Esophagus muscularis mucosa (tissue), 4 donors: ENCODE measurements around the gene METTL2B. TPM values are rescaled to one million over a fixed set of nuclear protein-coding genes. Genes with fewer than 3 reads are reported as not detected.
"Not testable (repeated sequence)": the region's sequence is repeated elsewhere in the genome, so short reads cannot be mapped to it uniquely, and the experiment has no call there.

Source experiments
- DNase-seq: peaks from one replicate; pipeline ENCODE4 v3.0.0-alpha.2; 2017; ENCODE audit errors: extremely low spot score
- H3K27ac ChIP-seq, 4 donors: fragments of 200-600 bp; sonication (generic); replicated peaks in 1 of 4; 1 replicate in 3 of 4; 2 replicates in 1 of 4; pipeline ENCODE4 v1.5.1; 2016 to 2019; ENCODE audit warnings: mild to moderate bottlenecking in 1 of 4
- H3K27me3 ChIP-seq, 4 donors: fragments of 200-600 bp; sonication (generic); one replicate each; pipeline versions ENCODE4 v1.5.1 to v1.6.0; 2016 to 2019
- H3K36me3 ChIP-seq, 4 donors: fragments of 200-600 bp; sonication (generic); one replicate each; pipeline ENCODE4 v1.5.1; 2016 to 2019
- H3K4me1 ChIP-seq, 4 donors: fragments of 200-600 bp; sonication (generic); one replicate each; pipeline ENCODE4 v1.5.1; 2016 to 2019
- H3K4me3 ChIP-seq, 4 donors: fragments of 200-600 bp; sonication (generic); 1 replicate in 2 of 4; 2 replicates in 2 of 4; pipeline ENCODE4 v1.5.1; 2016 to 2019; ENCODE audit warnings: mild to moderate bottlenecking in 4 of 4, moderate library complexity in 1 of 4
- H3K9me3 ChIP-seq, 4 donors: fragments of 200-600 bp; sonication (generic); 1 replicate in 3 of 4; 2 replicates in 1 of 4; pipeline ENCODE4 v1.5.1; 2016 to 2019
- EP300 ChIP-seq: sonication (generic); formaldehyde crosslinking; IDR thresholded peaks from one replicate; pipeline ENCODE4 v1.6.1; 2017; ENCODE audit warnings: antibody characterized with exemption
- POLR2A ChIP-seq: fragments of 450-650 bp; IDR thresholded peaks from one replicate; pipeline ENCODE4 v1.6.1; 2017; ENCODE audit warnings: antibody characterized with exemption, moderate library complexity, mild to moderate bottlenecking, low read depth
- POLR2AphosphoS5 ChIP-seq, 2 donors: sonication (generic); formaldehyde crosslinking; IDR thresholded peaks; one replicate each; pipeline ENCODE4 v1.6.1; 2017; ENCODE audit warnings: antibody characterized with exemption in 2 of 2
- WGBS: methylation state at CpG from one replicate; pipeline ENCODE4 v1.1.5; 2018; 5-methylcytosine and 5-hydroxymethylcytosine counted together
- intact Hi-C: fragments of 100-400 bp; cut with DNase I; formaldehyde crosslinking; loops from one replicate; pipeline ENCODE4 v1.15.1; 2023
- small RNA-seq, 3 donors: library from RNA; depleted of rRNA; stranded (forward); fragments of <200 nt; gene quantifications; one replicate each; pipeline ENCODE3, GENCODE V24; 2016
- total RNA-seq, 4 donors: library from RNA; depleted of rRNA; stranded (reverse); fragments of >200 nt; gene quantifications; one replicate each; pipeline versions ENCODE4 v1.1.0 to v1.2.1, GENCODE V29; 2016
- TF ChIP-seq, protein P1 (sequence below), 3 experiments: fragments of 200-600 bp in 2 of 3; fragments of 450-650 bp in 1 of 3; sonication (generic) in 2 of 3; IDR thresholded peaks; one replicate each; pipeline ENCODE4 v1.5.1; 2017 to 2019; ENCODE audit warnings: antibody characterized with exemption in 3 of 3, mild to moderate bottlenecking in 2 of 3, moderate library complexity in 1 of 3

The METTL2B gene
- total RNA-seq, 4 donors from 2014 or later, result 19.9 to 23.5 (median 21.0) TPM

DNA sequence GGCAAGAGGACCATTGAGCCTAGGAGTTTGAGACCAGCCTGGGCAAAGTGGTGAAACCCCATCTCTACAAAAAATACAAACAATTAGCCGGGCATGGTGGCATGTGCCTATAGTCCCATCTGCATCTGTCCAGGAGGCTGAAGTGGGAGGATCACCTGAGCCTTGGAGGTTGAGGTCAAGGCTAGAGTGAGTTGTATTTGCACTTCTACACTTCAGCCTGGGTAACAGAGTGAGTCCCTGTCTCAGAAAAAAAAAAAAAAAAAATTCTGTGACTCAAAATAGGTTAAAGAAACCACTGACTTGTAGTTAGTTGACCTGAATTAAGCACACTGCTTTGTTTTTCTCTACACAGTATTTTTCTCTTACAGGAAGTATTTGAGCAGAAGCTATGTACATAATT lies 74.4 kb downstream of the METTL2B start:
- intact Hi-C loops, result no loop called here
- peaks cover 4 to 35% (median 14%) of the 10 kb centered on the region in 4 donors for H3K4me1 ChIP-seq
- no peaks in the 10 kb centered on the region for H3K9me3 ChIP-seq
- DNase-seq, result no peak
- H3K27me3 ChIP-seq, result no peaks in the 10 kb centered on the region
- TF ChIP-seq POLR2A (no peak), EP300 (no peak), POLR2AphosphoS5 (IDR thresholded peaks at IDR 0.05) (no peak)
- TF ChIP-seq, protein P1, sequence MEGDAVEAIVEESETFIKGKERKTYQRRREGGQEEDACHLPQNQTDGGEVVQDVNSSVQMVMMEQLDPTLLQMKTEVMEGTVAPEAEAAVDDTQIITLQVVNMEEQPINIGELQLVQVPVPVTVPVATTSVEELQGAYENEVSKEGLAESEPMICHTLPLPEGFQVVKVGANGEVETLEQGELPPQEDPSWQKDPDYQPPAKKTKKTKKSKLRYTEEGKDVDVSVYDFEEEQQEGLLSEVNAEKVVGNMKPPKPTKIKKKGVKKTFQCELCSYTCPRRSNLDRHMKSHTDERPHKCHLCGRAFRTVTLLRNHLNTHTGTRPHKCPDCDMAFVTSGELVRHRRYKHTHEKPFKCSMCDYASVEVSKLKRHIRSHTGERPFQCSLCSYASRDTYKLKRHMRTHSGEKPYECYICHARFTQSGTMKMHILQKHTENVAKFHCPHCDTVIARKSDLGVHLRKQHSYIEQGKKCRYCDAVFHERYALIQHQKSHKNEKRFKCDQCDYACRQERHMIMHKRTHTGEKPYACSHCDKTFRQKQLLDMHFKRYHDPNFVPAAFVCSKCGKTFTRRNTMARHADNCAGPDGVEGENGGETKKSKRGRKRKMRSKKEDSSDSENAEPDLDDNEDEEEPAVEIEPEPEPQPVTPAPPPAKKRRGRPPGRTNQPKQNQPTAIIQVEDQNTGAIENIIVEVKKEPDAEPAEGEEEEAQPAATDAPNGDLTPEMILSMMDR (IDR thresholded peaks at IDR 0.05), result no peak
- peaks cover 3 to 26% (median 15%) of the 10 kb centered on the region in 4 donors for H3K36me3 ChIP-seq
- no peak overlapping the region for H3K4me3 ChIP-seq
- WGBS, result 100% methylated on average over 1 of the region's 1 CpG
- no peak overlapping the region for H3K27ac ChIP-seq

DNA sequence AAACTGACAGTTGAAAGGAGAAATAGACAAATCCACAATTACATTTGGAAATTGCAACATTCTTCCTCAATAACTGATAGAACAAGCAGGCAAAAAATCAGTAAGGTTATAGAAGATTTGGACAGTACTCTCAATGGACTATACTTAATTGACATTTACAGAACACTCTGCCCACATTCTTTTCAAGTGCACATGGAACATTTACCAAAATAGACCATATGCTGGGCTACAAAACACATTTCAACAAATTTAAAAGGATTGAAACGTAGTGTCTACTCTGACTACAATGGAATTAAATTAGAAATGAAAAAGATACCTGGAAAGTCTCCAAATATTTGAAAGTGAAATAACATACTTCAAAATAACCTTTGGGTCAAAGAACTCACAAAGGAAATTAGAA lies 77.8 kb downstream of the METTL2B start:
- intact Hi-C loops, H3K4me3 ChIP-seq, H3K36me3 ChIP-seq, DNase-seq, H3K9me3 ChIP-seq, H3K27me3 ChIP-seq: not testable (repeated sequence)
- WGBS, result 0% methylated on average over 1 of the region's 1 CpG
- Histone ChIP-seq H3K27ac (peak overlapping the region; percentile 38 to 57 (median 48)), H3K4me1 (peaks cover 7 to 20% (median 12%) of the 10 kb centered on the region in 4 donors)

Small RNA genes lying within 50 kb of the gene (small RNA-seq; reads per million reads assigned to genes)
- gene AC010655.1, result 0 reads per million in 3 donors
- gene AC010655.2, result 0 reads per million in 3 donors
- 0 reads per million in 3 donors for gene RF00017
- gene RNU7-54P, result 0 reads per million in 3 donors

Other genes starting within 250 kb of the METTL2B start
- gene LEP, start 235.5 kb upstream of the METTL2B start, total RNA-seq, result not detected
- 10 to 100 TPM; 13.3 to 16.6 (median 15.0) TPM for gene RBM28, start 132.8 kb upstream of the METTL2B start, total RNA-seq
- 1 to 10 TPM in 1 of 4 donors, under 1 TPM in 2, not detected in 1; 0.42 to 1.8 (median 0.78) TPM for gene PRRT4, start 115.1 kb upstream of the METTL2B start, total RNA-seq
- 10 to 100 TPM; 29.1 to 72.1 (median 56.0) TPM for gene IMPDH1, start 66.8 kb upstream of the METTL2B start, total RNA-seq
- gene HILPDA, start 20.9 kb upstream of the METTL2B start, total RNA-seq, result 10 to 100 TPM in 1 of 4 donors, 1 to 10 TPM in 3; 4.1 to 15.1 (median 5.8) TPM
- 1 to 10 TPM in 2 of 4 donors, under 1 TPM in 2; under 0.01 to 2.9 (median 0.94) TPM for gene GARIN1A, start 195.5 kb downstream of the METTL2B start, total RNA-seq